Measurements from ENCODE around the gene ATP1A1.

ATP1A1 gene

DNA sequence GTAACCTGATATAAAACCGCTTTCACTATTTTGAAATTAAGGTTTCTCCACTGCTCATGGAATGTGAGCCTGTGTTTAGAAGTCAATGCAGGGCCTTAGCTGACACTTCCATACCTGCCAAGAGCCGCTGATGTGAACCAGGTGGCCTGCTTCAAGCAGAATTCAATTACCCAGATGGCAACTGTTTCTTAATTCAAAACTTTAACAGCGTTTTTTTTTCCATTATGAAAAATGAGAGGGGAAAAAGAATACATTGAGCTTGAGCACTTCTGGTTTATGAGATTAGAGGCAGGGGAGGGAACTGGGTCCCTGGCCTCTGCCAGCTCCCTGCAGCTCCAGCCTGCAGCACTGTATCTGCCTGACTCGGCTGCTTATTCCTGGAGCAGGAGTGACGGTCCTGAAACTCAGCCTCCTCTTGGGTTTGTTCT is 7.7 kb upstream of the ATP1A1 start:
- Histone ChIP-seq H3F3A (ENCODE audit: insufficient read depth, low read length) (no peaks in the 10 kb centered on the region), H3K9me3 (replicated peaks; ENCODE audit: insufficient read depth, low read length) (no peaks in the 10 kb centered on the region), H3K9me2 (replicated peaks; ENCODE audit: insufficient read depth, low read length) (no peaks in the 10 kb centered on the region), H3K36me3 (replicated peaks; ENCODE audit: insufficient read depth, low read length) (no peaks in the 10 kb centered on the region), H3K4me3 (ENCODE audit: low read length) (no peak overlapping the region), H3K9ac (ENCODE audit: low read length) (no peak overlapping the region), H3K4me2 (ENCODE audit: low read depth, low read length) (no peak overlapping the region), H3K79me2 (ENCODE audit: low read length) (no peaks in the 10 kb centered on the region), H2AFZ (ENCODE audit: low read length) (no peak overlapping the region), H3K27me3 (replicated peaks; ENCODE audit: insufficient read depth, low read length) (no peaks in the 10 kb centered on the region), H4K20me1 (ENCODE audit: insufficient read depth, low read length) (no peaks in the 10 kb centered on the region), H3K4me1 (ENCODE audit: low read length) (no peaks in the 10 kb centered on the region), H3K27ac (ENCODE audit: low read length) (no peak overlapping the region)
- no peak for DNase-seq
- TF ChIP-seq EZH2phosphoT487 (IDR thresholded peaks at IDR 0.05; ENCODE audit: low read length) (no peak), EZH2 (optimal IDR thresholded peaks at IDR 0.05; ENCODE audit: low read depth, low read length) (no peak)
- TF ChIP-seq, protein P1, sequence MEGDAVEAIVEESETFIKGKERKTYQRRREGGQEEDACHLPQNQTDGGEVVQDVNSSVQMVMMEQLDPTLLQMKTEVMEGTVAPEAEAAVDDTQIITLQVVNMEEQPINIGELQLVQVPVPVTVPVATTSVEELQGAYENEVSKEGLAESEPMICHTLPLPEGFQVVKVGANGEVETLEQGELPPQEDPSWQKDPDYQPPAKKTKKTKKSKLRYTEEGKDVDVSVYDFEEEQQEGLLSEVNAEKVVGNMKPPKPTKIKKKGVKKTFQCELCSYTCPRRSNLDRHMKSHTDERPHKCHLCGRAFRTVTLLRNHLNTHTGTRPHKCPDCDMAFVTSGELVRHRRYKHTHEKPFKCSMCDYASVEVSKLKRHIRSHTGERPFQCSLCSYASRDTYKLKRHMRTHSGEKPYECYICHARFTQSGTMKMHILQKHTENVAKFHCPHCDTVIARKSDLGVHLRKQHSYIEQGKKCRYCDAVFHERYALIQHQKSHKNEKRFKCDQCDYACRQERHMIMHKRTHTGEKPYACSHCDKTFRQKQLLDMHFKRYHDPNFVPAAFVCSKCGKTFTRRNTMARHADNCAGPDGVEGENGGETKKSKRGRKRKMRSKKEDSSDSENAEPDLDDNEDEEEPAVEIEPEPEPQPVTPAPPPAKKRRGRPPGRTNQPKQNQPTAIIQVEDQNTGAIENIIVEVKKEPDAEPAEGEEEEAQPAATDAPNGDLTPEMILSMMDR (IDR thresholded peaks at IDR 0.05; ENCODE audit: low read length) = no peak

DNA sequence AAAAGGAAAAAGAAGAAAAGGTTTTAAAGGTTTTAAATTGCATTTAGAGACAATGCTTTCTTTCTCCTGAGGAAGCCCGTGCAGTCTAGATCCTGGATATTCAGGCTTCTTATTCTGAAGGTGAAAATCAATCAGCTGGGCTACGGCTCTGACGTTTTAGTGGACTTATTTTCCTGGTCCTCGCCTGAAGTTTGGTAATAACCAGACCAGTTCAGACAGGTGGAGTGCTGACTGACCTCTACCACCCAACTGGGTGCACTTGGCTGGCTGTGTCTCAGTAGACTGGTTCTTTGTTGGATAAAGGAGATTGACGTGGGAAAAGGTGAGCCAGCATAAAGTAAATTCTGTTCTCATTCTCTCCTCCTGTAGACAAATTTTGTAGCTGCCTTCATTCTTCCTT is 7.2 kb upstream of the ATP1A1 start:
- Histone ChIP-seq H3K4me2 (ENCODE audit: low read depth, low read length) (no peak overlapping the region), H3K79me2 (ENCODE audit: low read length) (no peaks in the 10 kb centered on the region)

DNA sequence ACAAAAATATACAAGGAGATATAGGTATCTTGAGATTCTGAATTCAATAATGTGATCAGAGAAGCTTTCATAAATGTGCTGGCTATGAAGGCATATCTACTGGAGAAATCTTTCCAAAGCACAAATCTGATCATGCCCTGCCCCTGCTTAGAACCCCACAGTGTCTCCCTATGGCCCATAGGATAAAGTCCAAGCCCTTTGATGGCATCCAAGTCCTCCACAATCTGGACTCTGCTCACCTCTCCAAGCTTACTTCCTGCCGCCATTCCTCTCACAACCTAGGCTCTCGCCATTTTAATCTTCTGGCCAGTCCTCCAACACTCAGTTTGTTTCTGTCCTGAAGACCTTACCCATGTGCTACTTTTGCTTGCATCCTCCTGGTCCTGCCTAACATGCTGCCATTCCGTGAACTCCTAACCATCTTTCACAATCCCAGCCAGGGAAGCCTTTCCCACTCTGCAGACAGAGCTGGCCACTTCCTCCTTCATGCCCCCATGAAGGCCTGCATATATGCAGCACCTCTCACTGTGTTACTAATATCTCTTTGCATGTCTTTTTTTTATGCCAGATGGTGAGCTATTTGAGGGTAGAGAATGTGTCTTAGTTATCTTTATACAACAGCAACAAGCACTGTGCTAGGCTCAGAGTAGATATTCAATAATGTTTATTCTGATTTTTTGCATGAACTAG is 5.6 kb upstream of the ATP1A1 start:
- no peak overlapping the region for H3K27ac ChIP-seq (ENCODE audit: low read length)
- no peak overlapping the region for H3K4me2 ChIP-seq (ENCODE audit: low read depth, low read length)
- no peaks in the 10 kb centered on the region for H4K20me1 ChIP-seq (ENCODE audit: insufficient read depth, low read length)
- no peaks in the 10 kb centered on the region for H3K4me1 ChIP-seq (ENCODE audit: low read length)
- no peaks in the 10 kb centered on the region for H3K27me3 ChIP-seq (replicated peaks; ENCODE audit: insufficient read depth, low read length)
- H3K36me3 ChIP-seq (replicated peaks; ENCODE audit: insufficient read depth, low read length) = no peaks in the 10 kb centered on the region
- no peak overlapping the region for H2AFZ ChIP-seq (ENCODE audit: low read length)
- no peak overlapping the region for H3K9ac ChIP-seq (ENCODE audit: low read length)
- no peaks in the 10 kb centered on the region for H3K79me2 ChIP-seq (ENCODE audit: low read length)
- DNase-seq = no peak
- H3F3A ChIP-seq (ENCODE audit: insufficient read depth, low read length) = no peaks in the 10 kb centered on the region
- H3K4me3 ChIP-seq (ENCODE audit: low read length) = no peak overlapping the region
- H3K9me3 ChIP-seq (replicated peaks; ENCODE audit: insufficient read depth, low read length) = no peaks in the 10 kb centered on the region
- TF ChIP-seq EZH2 (optimal IDR thresholded peaks at IDR 0.05; ENCODE audit: low read depth, low read length) = no peak
- TF ChIP-seq, protein P1 (IDR thresholded peaks at IDR 0.05; ENCODE audit: low read length) = no peak
- TF ChIP-seq EZH2phosphoT487 (IDR thresholded peaks at IDR 0.05; ENCODE audit: low read length) = no peak
- no peaks in the 10 kb centered on the region for H3K9me2 ChIP-seq (replicated peaks; ENCODE audit: insufficient read depth, low read length)

More for the DNA sequence above, 7.2 kb upstream of the ATP1A1 start:
- no peaks in the 10 kb centered on the region for H3K36me3 ChIP-seq (replicated peaks; ENCODE audit: insufficient read depth, low read length)
- no peak overlapping the region for H2AFZ ChIP-seq (ENCODE audit: low read length)
- H3K4me1 ChIP-seq (ENCODE audit: low read length) = no peaks in the 10 kb centered on the region
- no peaks in the 10 kb centered on the region for H3K9me2 ChIP-seq (replicated peaks; ENCODE audit: insufficient read depth, low read length)
- TF ChIP-seq EZH2 (optimal IDR thresholded peaks at IDR 0.05; ENCODE audit: low read depth, low read length) (no peak), EZH2phosphoT487 (IDR thresholded peaks at IDR 0.05; ENCODE audit: low read length) (no peak)
- TF ChIP-seq, protein P1 (IDR thresholded peaks at IDR 0.05; ENCODE audit: low read length) = no peak
- no peaks in the 10 kb centered on the region for H3K9me3 ChIP-seq (replicated peaks; ENCODE audit: insufficient read depth, low read length)
- H4K20me1 ChIP-seq (ENCODE audit: insufficient read depth, low read length) = no peaks in the 10 kb centered on the region
- no peak overlapping the region for H3K4me3 ChIP-seq (ENCODE audit: low read length)
- no peaks in the 10 kb centered on the region for H3F3A ChIP-seq (ENCODE audit: insufficient read depth, low read length)
- no peak for DNase-seq
- no peaks in the 10 kb centered on the region for H3K27me3 ChIP-seq (replicated peaks; ENCODE audit: insufficient read depth, low read length)
- H3K27ac ChIP-seq (ENCODE audit: low read length) = no peak overlapping the region
- no peak overlapping the region for H3K9ac ChIP-seq (ENCODE audit: low read length)

Data from MM.1S (cell line).